Measurements from ENCODE around the gene MGME1. TPM values are rescaled to one million over a fixed set of nuclear protein-coding genes. Genes with fewer than 3 reads are reported as not detected.

Gene MGME1
- total and polyA plus RNA-seq, 7 donors, result 5.0 to 17.4 (median 14.8) TPM

DNA sequence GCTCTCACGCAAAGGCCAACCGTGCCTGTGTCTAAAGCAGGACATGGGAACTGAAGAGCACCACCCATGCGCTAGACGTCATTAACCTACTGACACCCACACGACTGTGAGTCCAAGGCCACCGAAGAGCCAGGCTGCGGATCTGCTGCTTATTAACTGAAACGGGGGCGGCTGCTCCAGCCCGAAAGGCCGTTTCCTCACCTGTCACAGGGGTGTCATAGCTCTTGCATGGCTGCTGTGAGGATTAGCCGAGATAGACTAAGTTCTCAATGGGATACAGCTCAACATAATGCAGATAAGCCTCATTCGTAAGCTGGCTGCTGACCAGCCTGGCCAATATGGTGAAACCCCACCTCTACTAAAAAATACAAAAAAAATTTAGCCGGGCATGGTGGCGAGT is 62.2 kb downstream of the MGME1 start:
- TF ChIP-seq POLR2AphosphoS5 (IDR thresholded peaks at IDR 0.05) (no peak), EP300 (IDR thresholded peaks at IDR 0.05) (no peak), POLR2A (IDR thresholded peaks at IDR 0.05) (no peak)
- TF ChIP-seq, protein P1, sequence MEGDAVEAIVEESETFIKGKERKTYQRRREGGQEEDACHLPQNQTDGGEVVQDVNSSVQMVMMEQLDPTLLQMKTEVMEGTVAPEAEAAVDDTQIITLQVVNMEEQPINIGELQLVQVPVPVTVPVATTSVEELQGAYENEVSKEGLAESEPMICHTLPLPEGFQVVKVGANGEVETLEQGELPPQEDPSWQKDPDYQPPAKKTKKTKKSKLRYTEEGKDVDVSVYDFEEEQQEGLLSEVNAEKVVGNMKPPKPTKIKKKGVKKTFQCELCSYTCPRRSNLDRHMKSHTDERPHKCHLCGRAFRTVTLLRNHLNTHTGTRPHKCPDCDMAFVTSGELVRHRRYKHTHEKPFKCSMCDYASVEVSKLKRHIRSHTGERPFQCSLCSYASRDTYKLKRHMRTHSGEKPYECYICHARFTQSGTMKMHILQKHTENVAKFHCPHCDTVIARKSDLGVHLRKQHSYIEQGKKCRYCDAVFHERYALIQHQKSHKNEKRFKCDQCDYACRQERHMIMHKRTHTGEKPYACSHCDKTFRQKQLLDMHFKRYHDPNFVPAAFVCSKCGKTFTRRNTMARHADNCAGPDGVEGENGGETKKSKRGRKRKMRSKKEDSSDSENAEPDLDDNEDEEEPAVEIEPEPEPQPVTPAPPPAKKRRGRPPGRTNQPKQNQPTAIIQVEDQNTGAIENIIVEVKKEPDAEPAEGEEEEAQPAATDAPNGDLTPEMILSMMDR (IDR thresholded peaks at IDR 0.05), result no peak
- intact Hi-C loops (cut with DNase I), result no loop called here
- 78 to 89% methylated on average over 15 of the region's 15 CpGs for WGBS, 2 donors

DNA sequence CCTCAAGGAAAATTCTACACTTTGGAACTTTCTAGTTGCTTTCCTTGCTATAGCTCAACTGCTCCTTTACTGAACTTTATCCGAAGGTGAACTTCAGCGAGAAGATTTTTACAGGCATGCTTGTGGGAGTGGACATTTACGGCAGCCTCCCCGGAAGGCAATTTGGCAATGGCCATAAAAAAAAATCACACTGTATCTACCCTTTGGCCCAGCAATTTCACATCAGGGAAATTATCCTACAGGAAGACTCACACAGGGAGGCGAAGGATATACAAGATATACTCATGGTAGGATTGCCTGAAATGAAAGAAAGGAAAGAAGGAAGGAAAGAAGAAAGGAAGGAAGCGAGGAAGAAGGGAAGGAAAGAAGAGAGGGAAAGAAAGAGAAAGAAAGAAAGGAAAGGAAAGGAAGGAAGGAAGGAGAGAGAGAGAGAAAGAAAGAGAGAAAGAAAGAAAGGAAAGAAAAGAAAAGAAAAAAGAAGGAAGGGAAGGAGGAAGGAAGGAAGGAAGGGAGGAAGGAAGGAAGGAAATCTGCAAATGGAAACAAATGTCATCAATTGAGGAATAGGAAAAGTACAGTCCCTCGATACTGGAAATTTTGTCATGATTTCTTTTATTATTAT is 63.2 kb downstream of the MGME1 start:
- Histone ChIP-seq H3K36me3 (no peaks in the 10 kb centered on the region), H3K9me3 (no peaks in the 10 kb centered on the region), H3K27ac (no peak overlapping the region), H3K4me1 (no peaks in the 10 kb centered on the region), H3K4me3 (no peak overlapping the region), H3K27me3 (no peaks in the 10 kb centered on the region)
- WGBS, 2 donors, result 21 to 56% methylated on average over 7 of the region's 7 CpGs
- intact Hi-C loops (cut with DNase I), result no loop called here
- no peak for DNase-seq
- TF ChIP-seq POLR2AphosphoS5 (IDR thresholded peaks at IDR 0.05) (no peak), EP300 (IDR thresholded peaks at IDR 0.05) (no peak), POLR2A (IDR thresholded peaks at IDR 0.05) (no peak)
- TF ChIP-seq, protein P1 (IDR thresholded peaks at IDR 0.05), result no peak

More for the DNA sequence above, 62.2 kb downstream of the MGME1 start:
- DNase-seq, result no peak
- no peaks in the 10 kb centered on the region for H3K27me3 ChIP-seq
- no peak overlapping the region for H3K27ac ChIP-seq
- no peaks in the 10 kb centered on the region for H3K36me3 ChIP-seq
- H3K9me3 ChIP-seq, result no peaks in the 10 kb centered on the region
- no peaks in the 10 kb centered on the region for H3K4me1 ChIP-seq
- no peak overlapping the region for H3K4me3 ChIP-seq

GRCh38 chr20:18032977-18033892 is 64.4 kb downstream of the MGME1 start:
- H3K36me3 ChIP-seq, result no peaks in the 10 kb centered on the region
- H3K9me3 ChIP-seq, result no peaks in the 10 kb centered on the region
- no peak overlapping the region for H3K4me3 ChIP-seq
- intact Hi-C loops (cut with DNase I), result no loop called here
- H3K27me3 ChIP-seq, result no peaks in the 10 kb centered on the region
- WGBS, 2 donors, result 15 to 63% methylated on average over 17 of the region's 17 CpGs
- no peaks in the 10 kb centered on the region for H3K4me1 ChIP-seq
- H3K27ac ChIP-seq, result no peak overlapping the region
- TF ChIP-seq, protein P1 (IDR thresholded peaks at IDR 0.05), result no peak
- TF ChIP-seq POLR2AphosphoS5 (IDR thresholded peaks at IDR 0.05) (no peak), POLR2A (IDR thresholded peaks at IDR 0.05) (no peak)
- DNase-seq, result no peak

GRCh38 chr20:18034039-18034438 is 65.2 kb downstream of the MGME1 start:
- no peaks in the 10 kb centered on the region for H3K27me3 ChIP-seq
- H3K4me1 ChIP-seq, result no peaks in the 10 kb centered on the region
- H3K9me3 ChIP-seq, result no peaks in the 10 kb centered on the region
- 50 to 62% methylated on average over 5 of the region's 5 CpGs for WGBS, 2 donors
- DNase-seq, result no peak
- H3K27ac ChIP-seq, result no peak overlapping the region
- intact Hi-C loops (cut with DNase I), result no loop called here
- TF ChIP-seq POLR2AphosphoS5 (IDR thresholded peaks at IDR 0.05), result no peak
- no peak for TF ChIP-seq POLR2A (IDR thresholded peaks at IDR 0.05)
- TF ChIP-seq EP300 (IDR thresholded peaks at IDR 0.05), result no peak
- TF ChIP-seq, protein P1 (IDR thresholded peaks at IDR 0.05), result no peak
- H3K36me3 ChIP-seq, result no peaks in the 10 kb centered on the region
- no peak overlapping the region for H3K4me3 ChIP-seq

Measured in sigmoid colon (tissue), 7 donors.